Fibroblast of the conjunctiva (primary cell): ENCODE measurements around the gene INTS2.
A peak's percentile ranks its signal among the peaks of the same experiment; 100 is the strongest.
"Not testable (repeated sequence)": the region's sequence is repeated elsewhere in the genome, so short reads cannot be mapped to it uniquely, and the experiment has no call there.

Experiments
- DNase-seq: peaks from one replicate; pipeline ENCODE4 v3.0.0-alpha.2; 2010; ENCODE audit warnings: low read depth

Gene INTS2

GRCh38 chr17:61897548-61898180 is 30.1 kb downstream of the INTS2 start:
- no peak for DNase-seq

- no peak for DNase-seq
These were observed 32.4 kb downstream of the INTS2 start for GRCh38 chr17:61895391-61895790.

- DNase-seq, result not testable (repeated sequence)
These were observed 33.5 kb downstream of the INTS2 start for GRCh38 chr17:61894310-61894709.

GRCh38 chr17:61887733-61888132 is 40.0 kb downstream of the INTS2 start:
- DNase-seq, result not testable (repeated sequence)

GRCh38 chr17:61885865-61886264 is 41.9 kb downstream of the INTS2 start:
- DNase-seq, result not testable (repeated sequence)

GRCh38 chr17:61884864-61885263 is 42.9 kb downstream of the INTS2 start:
- DNase-seq, result no peak

- DNase-seq, result no peak
These were observed 47.1 kb downstream of the INTS2 start for GRCh38 chr17:61880589-61881102.

- DNase-seq, result no peak
These were observed 48.7 kb downstream of the INTS2 start for GRCh38 chr17:61878984-61879612.

GRCh38 chr17:61878520-61878919 is 49.3 kb downstream of the INTS2 start:
- DNase-seq, result no peak

- DNase-seq, result no peak
These were observed 49.9 kb downstream of the INTS2 start for GRCh38 chr17:61877837-61878236.

GRCh38 chr17:61875804-61876203 is 52.0 kb downstream of the INTS2 start:
- DNase-seq, result no peak

- DNase-seq, result no peak
These were observed 52.5 kb downstream of the INTS2 start for GRCh38 chr17:61875285-61875684.

- no peak for DNase-seq
These were observed 53.7 kb downstream of the INTS2 start for GRCh38 chr17:61874075-61874474.

- DNase-seq, result no peak
These were observed 55.7 kb downstream of the INTS2 start for GRCh38 chr17:61872099-61872498.

- no peak for DNase-seq
These were observed 58.6 kb downstream of the INTS2 start for GRCh38 chr17:61869138-61869537.

- no peak for DNase-seq
These were observed 59.7 kb downstream of the INTS2 start for GRCh38 chr17:61868074-61868473.

- no peak for DNase-seq
These were observed 60.7 kb downstream of the INTS2 start for GRCh38 chr17:61867033-61867432.

GRCh38 chr17:61863801-61864126 is 64.0 kb downstream of the INTS2 start:
- no peak for DNase-seq

- DNase-seq, result peak; percentile 86
These were observed 64.6 kb downstream of the INTS2 start, which contains the start of gene BRIP1 for GRCh38 chr17:61862975-61863800. TSS of gene BRIP1 (minus strand) at chr17:61863528. CDS start at chr17:61861539, 1,989 bp downstream.

GRCh38 chr17:61862105-61862574 is 65.6 kb downstream of the INTS2 start:
- DNase-seq, result no peak

- not testable (repeated sequence) for DNase-seq
These were observed 67.4 kb downstream of the INTS2 start for GRCh38 chr17:61860397-61860796.

GRCh38 chr17:61856035-61856434 is 71.7 kb downstream of the INTS2 start:
- DNase-seq, result no peak

GRCh38 chr17:61852857-61853256 is 74.9 kb downstream of the INTS2 start:
- no peak for DNase-seq
